T-helper 1 cell treated with Interleukin-12 subunit alpha and Interleukin-12 subunit beta and Interleukin-4 antibody, amounts not matched to agents 30 μg/mL and 1 μg/mL, for 36 hours (primary cell): ENCODE results near the gene HACD4.
A peak's percentile ranks its signal among the peaks of the same experiment; 100 is the strongest.

Source experiments
- H3K27ac Mint-ChIP-seq: one replicate; pipeline ENCODE4 v1.8.0; 2021; ENCODE audit warnings: mild to moderate bottlenecking, mixed read lengths
- H3K27me3 Mint-ChIP-seq: one replicate; pipeline ENCODE4 v1.8.0; 2021; ENCODE audit warnings: low read depth, mixed read lengths
- H3K36me3 Mint-ChIP-seq: one replicate; pipeline ENCODE4 v1.8.0; 2021; ENCODE audit warnings: low read depth, mixed read lengths
- H3K4me1 Mint-ChIP-seq: one replicate; pipeline ENCODE4 v1.8.0; 2021; ENCODE audit warnings: low read depth, mixed read lengths
- H3K4me3 Mint-ChIP-seq: one replicate; pipeline ENCODE4 v1.8.0; 2021; ENCODE audit warnings: mild to moderate bottlenecking, moderate library complexity, mixed read lengths
- H3K9me3 Mint-ChIP-seq: one replicate; pipeline ENCODE4 v1.8.0; 2021; ENCODE audit warnings: mixed read lengths

The HACD4 gene

DNA sequence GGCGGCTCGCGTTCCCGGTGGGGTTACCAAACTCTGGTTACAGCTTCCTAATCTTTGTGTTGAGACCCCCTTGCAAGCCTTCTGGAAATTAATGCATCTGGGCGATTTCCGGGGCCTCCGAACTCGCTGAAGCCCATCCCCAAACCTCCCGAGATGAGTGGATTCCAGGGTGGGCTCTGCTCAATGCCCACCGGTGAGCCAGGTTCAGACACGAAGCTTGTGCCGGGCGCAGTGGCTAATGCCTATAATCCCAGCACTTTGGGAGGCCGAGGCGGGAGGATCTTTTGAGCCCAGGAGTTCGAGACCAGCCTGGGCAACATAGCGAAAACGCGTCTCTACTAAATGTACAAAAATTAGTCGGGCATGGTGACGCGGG lies 356 bp upstream of the HACD4 start:
- Mint-ChIP-seq H3K27me3 (peaks cover 3% of the 10 kb centered on the region), H3K4me1 (peaks cover 11% of the 10 kb centered on the region), H3K36me3 (peaks cover 20% of the 10 kb centered on the region), H3K27ac (peak overlapping the region; percentile 70), H3K9me3 (no peaks in the 10 kb centered on the region), H3K4me3 (peak overlapping the region; percentile 63)

DNA sequence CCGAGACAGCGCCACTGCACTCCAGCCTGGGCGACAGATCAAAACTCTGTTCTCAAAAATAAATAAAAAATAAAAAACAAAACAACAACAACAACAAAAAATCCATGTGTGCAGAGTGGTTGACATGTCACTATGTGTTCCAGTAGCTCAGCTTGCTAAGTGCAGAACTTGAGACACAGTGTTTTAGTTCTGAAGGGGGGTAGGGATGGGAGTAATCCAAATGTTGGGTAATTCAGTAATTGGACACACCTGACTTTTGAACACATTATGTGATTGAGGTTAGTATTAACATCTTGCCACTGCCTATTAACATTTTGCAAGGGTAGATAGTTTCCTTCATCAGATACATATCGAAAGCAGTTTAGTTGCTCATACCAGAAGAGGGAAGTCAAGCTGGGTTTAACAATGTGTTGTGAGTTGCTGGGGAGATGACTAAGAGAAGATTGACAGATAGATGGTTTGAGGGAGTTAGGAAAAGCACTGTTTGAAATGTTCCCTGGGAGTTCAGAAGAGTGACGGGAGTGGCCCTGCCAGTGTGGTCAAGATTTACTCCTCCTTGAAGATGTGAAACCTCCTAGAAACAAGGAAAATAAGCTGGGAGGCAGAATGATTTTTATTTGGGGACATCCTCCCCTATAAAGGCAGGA lies 928 bp downstream of the HACD4 start:
- H3K36me3 Mint-ChIP-seq = peaks cover 30% of the 10 kb centered on the region
- H3K27me3 Mint-ChIP-seq = peaks cover 3% of the 10 kb centered on the region
- H3K4me3 Mint-ChIP-seq = no peak overlapping the region
- peaks cover 11% of the 10 kb centered on the region for H3K4me1 Mint-ChIP-seq
- H3K27ac Mint-ChIP-seq = no peak overlapping the region
- H3K9me3 Mint-ChIP-seq = no peaks in the 10 kb centered on the region

DNA sequence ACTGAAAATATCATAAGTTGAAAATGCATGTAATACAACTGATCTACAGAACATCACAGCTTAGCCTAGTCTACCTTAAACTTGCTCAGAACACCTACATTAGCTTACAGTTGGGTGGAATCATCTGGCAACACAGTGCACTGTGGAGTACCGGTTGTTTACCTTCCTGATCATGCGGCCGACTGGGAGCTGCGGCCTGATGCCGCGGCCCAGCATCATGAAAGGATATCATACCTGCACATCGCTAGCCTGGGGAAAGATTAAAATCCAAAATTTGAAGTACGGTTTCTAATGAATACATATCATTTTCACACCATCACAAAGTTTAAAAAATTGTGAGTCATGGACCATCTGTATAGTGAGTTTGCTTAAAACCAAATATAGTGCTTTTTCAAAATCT lies 1.8 kb downstream of the HACD4 start:
- peaks cover 11% of the 10 kb centered on the region for H3K4me1 Mint-ChIP-seq
- no peaks in the 10 kb centered on the region for H3K9me3 Mint-ChIP-seq
- no peak overlapping the region for H3K27ac Mint-ChIP-seq
- peaks cover 3% of the 10 kb centered on the region for H3K27me3 Mint-ChIP-seq
- H3K4me3 Mint-ChIP-seq = no peak overlapping the region
- H3K36me3 Mint-ChIP-seq = peaks cover 30% of the 10 kb centered on the region

DNA sequence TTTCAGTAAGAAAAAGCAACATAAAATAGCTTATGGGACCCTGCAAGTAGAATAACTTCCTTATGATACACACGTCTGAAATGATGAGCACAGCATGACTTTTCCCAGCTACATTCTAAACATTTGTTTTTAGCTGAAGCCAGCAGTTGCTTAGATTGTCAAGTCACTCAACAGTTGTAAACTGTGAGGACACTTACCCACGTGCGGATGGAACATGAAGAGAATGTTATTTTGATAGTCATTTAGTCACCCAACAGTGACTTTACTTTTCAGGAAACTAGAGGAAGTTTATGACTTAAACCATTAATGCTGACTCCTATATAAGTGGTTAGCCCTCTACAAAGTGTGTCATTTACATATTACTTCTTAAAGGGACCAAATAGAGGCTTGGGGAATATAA lies 3.0 kb downstream of the HACD4 start:
- H3K27me3 Mint-ChIP-seq = no peaks in the 10 kb centered on the region
- no peaks in the 10 kb centered on the region for H3K9me3 Mint-ChIP-seq
- H3K36me3 Mint-ChIP-seq = peaks cover 27% of the 10 kb centered on the region
- H3K4me1 Mint-ChIP-seq = peaks cover 13% of the 10 kb centered on the region
- no peak overlapping the region for H3K4me3 Mint-ChIP-seq
- no peak overlapping the region for H3K27ac Mint-ChIP-seq

DNA sequence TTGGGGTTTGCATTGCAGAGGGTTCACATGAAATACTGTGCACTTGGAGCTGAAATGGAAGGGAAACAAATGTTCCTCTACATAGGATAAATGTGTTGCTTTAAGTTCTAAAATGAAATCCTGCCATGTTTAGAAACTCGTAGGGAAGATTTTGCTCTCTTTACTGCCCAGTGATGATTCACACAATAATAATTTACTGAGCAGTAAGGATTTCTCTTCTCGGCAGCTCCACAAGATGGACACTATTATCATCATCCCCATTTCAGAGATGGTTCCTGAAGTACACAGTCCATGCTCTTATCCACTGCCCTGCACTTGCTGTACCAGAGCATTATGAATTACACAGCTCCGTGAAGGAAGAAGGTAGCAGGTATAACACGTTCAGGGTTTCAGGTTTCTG lies 4.1 kb downstream of the HACD4 start:
- Mint-ChIP-seq H3K9me3 (no peaks in the 10 kb centered on the region), H3K4me1 (peaks cover 6% of the 10 kb centered on the region), H3K27me3 (no peaks in the 10 kb centered on the region), H3K36me3 (peaks cover 27% of the 10 kb centered on the region), H3K4me3 (no peak overlapping the region), H3K27ac (no peak overlapping the region)

DNA sequence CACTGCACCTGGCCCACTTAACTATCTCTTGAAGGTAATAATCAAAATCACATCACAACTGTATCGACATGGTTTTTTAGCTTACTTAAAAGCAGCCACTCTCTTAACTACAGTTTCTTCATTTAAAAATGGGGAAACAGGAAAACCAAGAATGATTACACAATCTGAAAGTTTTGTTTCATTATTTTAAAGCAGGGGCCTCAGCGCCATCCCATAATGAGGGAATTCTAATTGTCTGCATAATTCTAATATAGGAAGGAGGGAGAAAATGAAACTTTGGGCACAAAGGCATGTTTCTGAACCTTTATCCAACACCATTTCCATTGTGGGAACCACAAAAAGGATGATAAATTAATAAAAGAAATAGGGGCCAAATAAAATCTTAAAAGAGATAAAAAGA lies 7.6 kb downstream of the HACD4 start:
- peaks cover 43% of the 10 kb centered on the region for H3K36me3 Mint-ChIP-seq
- peaks cover 5% of the 10 kb centered on the region for H3K4me1 Mint-ChIP-seq
- H3K9me3 Mint-ChIP-seq = no peaks in the 10 kb centered on the region
- H3K27ac Mint-ChIP-seq = no peak overlapping the region
- H3K4me3 Mint-ChIP-seq = no peak overlapping the region
- no peaks in the 10 kb centered on the region for H3K27me3 Mint-ChIP-seq

DNA sequence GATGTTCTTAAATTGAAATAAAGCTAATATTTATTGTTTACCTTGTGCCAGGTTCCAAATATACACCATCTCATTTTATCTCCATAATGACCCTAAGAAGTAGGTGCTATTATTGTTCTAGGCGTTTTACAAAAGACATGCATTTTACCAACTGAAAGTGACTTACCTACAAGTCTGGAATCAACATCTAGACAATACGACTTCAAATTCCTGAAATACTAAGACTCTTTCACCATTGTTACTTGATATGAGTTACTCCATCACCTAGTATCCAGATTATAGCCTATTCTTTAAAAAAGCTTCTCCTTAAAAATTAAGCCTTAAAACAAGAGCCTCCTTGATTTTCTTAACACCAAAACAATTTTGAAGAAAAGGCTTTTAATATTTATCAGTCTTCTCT lies 13.3 kb downstream of the HACD4 start:
- H3K27ac Mint-ChIP-seq = no peak overlapping the region
- H3K36me3 Mint-ChIP-seq = peaks cover 50% of the 10 kb centered on the region
- no peaks in the 10 kb centered on the region for H3K27me3 Mint-ChIP-seq
- H3K4me1 Mint-ChIP-seq = no peaks in the 10 kb centered on the region
- H3K9me3 Mint-ChIP-seq = no peaks in the 10 kb centered on the region
- H3K4me3 Mint-ChIP-seq = no peak overlapping the region

DNA sequence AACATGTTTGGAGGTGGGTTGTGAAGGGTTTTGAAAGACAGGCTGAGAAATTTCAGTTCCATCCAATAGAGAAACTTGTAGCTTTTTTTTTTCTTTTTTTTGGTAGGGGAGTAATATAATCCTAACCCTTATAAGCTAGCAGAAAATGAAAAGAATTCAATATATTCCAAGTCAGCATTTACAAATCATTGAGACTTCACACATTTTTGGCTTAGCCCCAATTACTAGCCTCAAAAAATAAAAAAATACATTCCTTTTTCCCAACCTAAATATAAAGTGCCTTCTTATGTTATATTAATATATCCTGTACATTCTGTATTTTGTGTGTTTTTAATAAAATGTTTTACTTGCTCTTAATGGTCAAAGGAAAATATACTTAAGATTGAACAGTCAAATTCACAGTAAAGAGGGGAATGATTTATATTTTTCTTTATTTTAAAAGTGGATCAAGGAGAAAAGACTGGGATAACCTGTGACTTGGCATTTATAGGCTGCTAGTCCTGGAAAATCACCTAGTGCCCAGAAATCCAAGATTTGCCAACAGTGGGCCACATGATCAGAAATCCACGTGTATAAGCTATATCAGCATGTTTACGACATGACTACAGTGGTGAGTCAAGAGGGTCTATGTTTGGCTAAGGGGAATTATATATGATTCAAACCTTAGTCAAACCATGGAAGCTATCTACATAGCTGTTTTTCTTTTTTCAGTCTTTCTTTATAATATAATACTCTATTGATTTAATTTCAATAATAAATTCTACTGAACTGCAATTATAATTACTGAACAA lies 14.5 kb downstream of the HACD4 start:
- H3K36me3 Mint-ChIP-seq = peaks cover 49% of the 10 kb centered on the region
- H3K4me1 Mint-ChIP-seq = no peaks in the 10 kb centered on the region
- no peaks in the 10 kb centered on the region for H3K9me3 Mint-ChIP-seq
- no peak overlapping the region for H3K27ac Mint-ChIP-seq
- no peak overlapping the region for H3K4me3 Mint-ChIP-seq
- no peaks in the 10 kb centered on the region for H3K27me3 Mint-ChIP-seq

DNA sequence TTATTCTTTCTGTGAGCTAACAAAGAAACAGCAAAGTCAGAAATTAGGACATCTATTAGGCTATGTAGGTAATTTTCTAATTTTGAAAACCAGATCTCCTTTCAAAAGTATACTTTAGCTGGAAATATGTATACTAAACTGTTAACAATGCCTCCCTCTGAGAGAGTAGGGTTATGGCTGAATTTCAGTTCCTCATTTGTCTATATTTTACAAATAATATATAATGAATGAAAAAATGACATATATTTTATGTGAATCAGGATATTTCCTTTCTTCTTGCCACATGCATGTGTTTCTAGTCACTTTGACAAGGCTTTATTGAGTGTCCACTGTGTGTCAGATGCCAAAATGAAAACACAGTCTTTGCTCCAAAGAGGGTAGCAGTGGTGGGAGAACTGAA lies 15.4 kb downstream of the HACD4 start:
- H3K36me3 Mint-ChIP-seq = peaks cover 46% of the 10 kb centered on the region
- H3K9me3 Mint-ChIP-seq = no peaks in the 10 kb centered on the region
- H3K27me3 Mint-ChIP-seq = no peaks in the 10 kb centered on the region
- H3K27ac Mint-ChIP-seq = no peak overlapping the region
- no peaks in the 10 kb centered on the region for H3K4me1 Mint-ChIP-seq
- H3K4me3 Mint-ChIP-seq = no peak overlapping the region

DNA sequence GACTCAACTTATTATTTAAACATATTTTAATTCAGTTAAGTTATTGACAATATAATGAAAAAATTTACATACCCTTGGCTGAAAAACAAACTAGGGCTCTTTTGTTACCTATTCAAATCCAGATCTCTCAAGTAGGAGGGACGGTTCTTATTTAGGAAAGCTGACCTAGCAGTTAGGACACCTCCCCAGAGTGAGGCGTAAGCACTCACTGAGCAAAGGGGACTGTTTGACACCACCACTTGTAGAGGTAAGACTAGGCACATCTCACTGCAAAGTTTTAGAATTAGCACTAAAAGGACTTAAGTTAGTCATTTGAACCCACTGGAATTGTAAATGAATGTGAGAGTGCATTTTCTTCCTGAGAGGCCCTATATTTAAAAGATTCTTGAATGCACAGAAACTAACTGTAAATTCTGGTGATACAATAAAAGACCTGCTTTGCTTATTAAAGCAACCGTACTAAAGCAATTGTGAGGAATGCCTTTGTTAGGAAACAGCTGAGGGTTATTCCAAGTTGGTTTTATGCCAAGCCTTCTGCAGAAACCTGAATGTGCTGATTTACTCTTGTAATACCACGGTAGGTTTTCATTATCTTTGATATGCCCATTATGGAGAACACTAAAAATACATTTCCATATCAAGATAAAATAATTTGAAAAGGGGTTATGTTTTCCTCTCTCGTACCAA lies 16.2 kb downstream of the HACD4 start:
- no peaks in the 10 kb centered on the region for H3K9me3 Mint-ChIP-seq
- peaks cover 47% of the 10 kb centered on the region for H3K36me3 Mint-ChIP-seq
- H3K4me3 Mint-ChIP-seq = no peak overlapping the region
- no peaks in the 10 kb centered on the region for H3K4me1 Mint-ChIP-seq
- no peaks in the 10 kb centered on the region for H3K27me3 Mint-ChIP-seq
- H3K27ac Mint-ChIP-seq = no peak overlapping the region

DNA sequence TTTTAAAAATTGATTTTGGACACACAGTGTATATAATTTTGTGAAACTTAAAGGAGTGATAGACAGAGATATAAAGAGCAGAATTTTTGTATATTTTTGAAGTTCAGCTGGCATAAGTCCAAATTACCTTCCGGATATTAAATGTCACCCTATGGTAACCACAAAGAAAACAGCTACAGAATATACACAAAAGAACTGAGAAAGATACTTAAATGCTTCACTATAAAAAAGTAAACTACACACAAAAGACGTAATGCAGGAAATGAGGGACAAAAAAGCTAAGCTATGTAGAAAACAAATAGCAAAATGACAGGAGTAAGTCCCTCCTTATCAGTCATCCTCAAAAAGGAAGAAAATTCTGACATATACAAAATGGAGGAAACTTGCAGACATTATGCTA lies 29.4 kb downstream of the HACD4 start:
- H3K4me3 Mint-ChIP-seq = no peak overlapping the region
- peak overlapping the region; percentile 13 for H3K27ac Mint-ChIP-seq

DNA sequence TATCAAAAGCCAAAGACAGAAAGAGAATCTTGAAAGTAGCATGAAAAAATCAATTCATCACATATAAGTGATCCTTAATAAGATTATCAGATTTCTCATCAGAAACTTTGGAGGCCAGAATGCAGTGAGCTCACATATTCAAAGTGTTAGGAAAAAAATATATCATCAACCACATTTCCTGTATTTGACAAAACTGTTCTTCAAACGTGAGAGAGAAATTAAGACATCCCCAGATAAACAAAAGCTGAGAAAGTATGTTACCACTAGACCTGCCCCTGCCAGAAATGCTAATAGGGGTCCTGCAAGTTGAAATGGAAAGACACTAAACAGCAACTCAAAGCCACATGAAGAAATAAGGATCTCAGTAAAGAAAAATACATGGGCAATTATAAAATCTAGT lies 29.9 kb downstream of the HACD4 start:
- Mint-ChIP-seq H3K27ac (no peak overlapping the region), H3K36me3 (peaks cover 52% of the 10 kb centered on the region), H3K4me3 (no peak overlapping the region), H3K4me1 (peaks cover 26% of the 10 kb centered on the region), H3K9me3 (peaks cover 14% of the 10 kb centered on the region), H3K27me3 (no peaks in the 10 kb centered on the region)

More for the DNA sequence above, 29.4 kb downstream of the HACD4 start:
- Mint-ChIP-seq H3K36me3 (peaks cover 52% of the 10 kb centered on the region), H3K9me3 (peaks cover 14% of the 10 kb centered on the region), H3K27me3 (no peaks in the 10 kb centered on the region), H3K4me1 (peaks cover 22% of the 10 kb centered on the region)

DNA sequence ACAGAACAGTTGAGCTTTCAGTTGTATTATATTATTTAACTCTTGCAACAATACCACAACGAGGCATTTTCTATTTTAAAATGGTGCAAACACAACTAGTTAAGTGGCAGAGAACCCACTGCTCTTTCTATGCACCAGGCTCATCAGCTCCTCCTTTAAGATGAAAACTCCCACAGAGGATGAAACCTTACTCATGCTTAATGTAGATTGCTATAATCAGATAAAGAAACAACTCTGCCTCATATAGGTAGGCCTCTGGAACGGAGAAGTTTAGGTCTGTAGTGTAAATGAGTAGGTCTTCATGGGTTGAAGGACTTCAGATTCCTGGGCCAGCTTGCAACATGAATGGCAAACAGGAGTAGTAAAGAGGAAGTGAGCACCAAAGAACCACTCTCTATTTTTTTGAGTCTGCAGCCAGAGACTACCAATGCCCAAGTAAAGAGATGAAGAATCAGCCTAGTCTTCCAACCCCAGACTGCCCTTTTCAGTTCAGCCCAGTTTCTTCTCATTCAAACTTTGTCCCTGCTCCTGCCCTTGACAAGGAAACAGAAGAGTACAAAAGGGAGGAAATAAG lies 33.9 kb downstream of the HACD4 start:
- Mint-ChIP-seq H3K27ac (no peak overlapping the region), H3K4me3 (no peak overlapping the region), H3K9me3 (peaks cover 14% of the 10 kb centered on the region), H3K27me3 (no peaks in the 10 kb centered on the region), H3K36me3 (peaks cover 53% of the 10 kb centered on the region), H3K4me1 (peaks cover 28% of the 10 kb centered on the region)

DNA sequence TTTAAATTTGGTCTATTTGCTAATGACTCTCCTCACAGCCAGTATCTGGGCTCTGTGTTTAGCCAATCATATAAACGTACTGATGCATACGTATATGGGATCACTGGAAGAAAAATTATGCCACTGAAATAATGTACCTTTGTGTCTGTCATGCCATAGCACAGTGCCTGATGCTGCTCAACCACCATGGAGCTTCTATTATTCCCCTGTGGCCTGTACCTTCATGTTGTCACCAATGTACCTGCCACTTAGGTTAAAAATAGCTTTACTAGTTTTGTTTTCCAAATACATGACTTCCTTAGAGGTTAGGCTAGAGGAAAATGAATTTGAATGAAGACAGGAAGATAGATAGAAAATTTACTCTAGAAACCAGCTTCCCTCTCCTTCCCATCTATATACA lies 34.6 kb downstream of the HACD4 start:
- no peak overlapping the region for H3K27ac Mint-ChIP-seq

DNA sequence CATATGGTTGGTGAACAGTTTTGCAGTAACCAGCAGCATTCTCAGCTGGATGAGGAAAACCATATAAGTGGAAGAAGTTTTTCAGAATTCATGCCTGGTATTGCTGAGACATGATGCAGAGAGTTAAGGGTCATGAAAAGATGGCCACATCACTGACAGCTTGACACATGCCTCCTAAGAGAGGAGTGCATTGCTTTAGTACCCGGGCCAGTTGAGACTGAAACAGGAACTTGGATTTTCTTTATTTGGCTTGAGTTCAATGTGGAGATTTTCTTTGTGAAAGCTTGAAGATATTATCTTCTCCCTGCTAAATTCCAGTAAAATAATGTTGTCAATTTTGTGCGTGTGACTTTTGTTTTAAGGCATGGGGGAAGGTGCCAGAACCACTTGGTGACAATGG lies 35.8 kb downstream of the HACD4 start:
- Mint-ChIP-seq H3K9me3 (no peaks in the 10 kb centered on the region), H3K36me3 (peaks cover 47% of the 10 kb centered on the region), H3K4me3 (no peak overlapping the region), H3K27ac (no peak overlapping the region), H3K27me3 (no peaks in the 10 kb centered on the region), H3K4me1 (peaks cover 13% of the 10 kb centered on the region)

More for the DNA sequence above, 34.6 kb downstream of the HACD4 start:
- Mint-ChIP-seq H3K4me1 (peaks cover 22% of the 10 kb centered on the region), H3K4me3 (no peak overlapping the region), H3K9me3 (peaks cover 10% of the 10 kb centered on the region), H3K27me3 (no peaks in the 10 kb centered on the region), H3K36me3 (peaks cover 50% of the 10 kb centered on the region)
